HG03060 (cell line): ENCODE results near the gene KIF21A.
"Not testable (repeated sequence)": the region's sequence is repeated elsewhere in the genome, so short reads cannot be mapped to it uniquely, and the experiment has no call there.

ENCODE experiments used
- ATAC-seq: cut with Tn5 transposase; IDR thresholded peaks from one replicate; pipeline ENCODE4 v1.9.1; 2021; ENCODE audit warnings: low read depth, moderate number of reproducible peaks; ENCODE audit not compliant: unreplicated experiment

KIF21A gene, protein sequence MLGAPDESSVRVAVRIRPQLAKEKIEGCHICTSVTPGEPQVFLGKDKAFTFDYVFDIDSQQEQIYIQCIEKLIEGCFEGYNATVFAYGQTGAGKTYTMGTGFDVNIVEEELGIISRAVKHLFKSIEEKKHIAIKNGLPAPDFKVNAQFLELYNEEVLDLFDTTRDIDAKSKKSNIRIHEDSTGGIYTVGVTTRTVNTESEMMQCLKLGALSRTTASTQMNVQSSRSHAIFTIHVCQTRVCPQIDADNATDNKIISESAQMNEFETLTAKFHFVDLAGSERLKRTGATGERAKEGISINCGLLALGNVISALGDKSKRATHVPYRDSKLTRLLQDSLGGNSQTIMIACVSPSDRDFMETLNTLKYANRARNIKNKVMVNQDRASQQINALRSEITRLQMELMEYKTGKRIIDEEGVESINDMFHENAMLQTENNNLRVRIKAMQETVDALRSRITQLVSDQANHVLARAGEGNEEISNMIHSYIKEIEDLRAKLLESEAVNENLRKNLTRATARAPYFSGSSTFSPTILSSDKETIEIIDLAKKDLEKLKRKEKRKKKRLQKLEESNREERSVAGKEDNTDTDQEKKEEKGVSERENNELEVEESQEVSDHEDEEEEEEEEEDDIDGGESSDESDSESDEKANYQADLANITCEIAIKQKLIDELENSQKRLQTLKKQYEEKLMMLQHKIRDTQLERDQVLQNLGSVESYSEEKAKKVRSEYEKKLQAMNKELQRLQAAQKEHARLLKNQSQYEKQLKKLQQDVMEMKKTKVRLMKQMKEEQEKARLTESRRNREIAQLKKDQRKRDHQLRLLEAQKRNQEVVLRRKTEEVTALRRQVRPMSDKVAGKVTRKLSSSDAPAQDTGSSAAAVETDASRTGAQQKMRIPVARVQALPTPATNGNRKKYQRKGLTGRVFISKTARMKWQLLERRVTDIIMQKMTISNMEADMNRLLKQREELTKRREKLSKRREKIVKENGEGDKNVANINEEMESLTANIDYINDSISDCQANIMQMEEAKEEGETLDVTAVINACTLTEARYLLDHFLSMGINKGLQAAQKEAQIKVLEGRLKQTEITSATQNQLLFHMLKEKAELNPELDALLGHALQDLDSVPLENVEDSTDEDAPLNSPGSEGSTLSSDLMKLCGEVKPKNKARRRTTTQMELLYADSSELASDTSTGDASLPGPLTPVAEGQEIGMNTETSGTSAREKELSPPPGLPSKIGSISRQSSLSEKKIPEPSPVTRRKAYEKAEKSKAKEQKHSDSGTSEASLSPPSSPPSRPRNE (N-terminal part only)

DNA sequence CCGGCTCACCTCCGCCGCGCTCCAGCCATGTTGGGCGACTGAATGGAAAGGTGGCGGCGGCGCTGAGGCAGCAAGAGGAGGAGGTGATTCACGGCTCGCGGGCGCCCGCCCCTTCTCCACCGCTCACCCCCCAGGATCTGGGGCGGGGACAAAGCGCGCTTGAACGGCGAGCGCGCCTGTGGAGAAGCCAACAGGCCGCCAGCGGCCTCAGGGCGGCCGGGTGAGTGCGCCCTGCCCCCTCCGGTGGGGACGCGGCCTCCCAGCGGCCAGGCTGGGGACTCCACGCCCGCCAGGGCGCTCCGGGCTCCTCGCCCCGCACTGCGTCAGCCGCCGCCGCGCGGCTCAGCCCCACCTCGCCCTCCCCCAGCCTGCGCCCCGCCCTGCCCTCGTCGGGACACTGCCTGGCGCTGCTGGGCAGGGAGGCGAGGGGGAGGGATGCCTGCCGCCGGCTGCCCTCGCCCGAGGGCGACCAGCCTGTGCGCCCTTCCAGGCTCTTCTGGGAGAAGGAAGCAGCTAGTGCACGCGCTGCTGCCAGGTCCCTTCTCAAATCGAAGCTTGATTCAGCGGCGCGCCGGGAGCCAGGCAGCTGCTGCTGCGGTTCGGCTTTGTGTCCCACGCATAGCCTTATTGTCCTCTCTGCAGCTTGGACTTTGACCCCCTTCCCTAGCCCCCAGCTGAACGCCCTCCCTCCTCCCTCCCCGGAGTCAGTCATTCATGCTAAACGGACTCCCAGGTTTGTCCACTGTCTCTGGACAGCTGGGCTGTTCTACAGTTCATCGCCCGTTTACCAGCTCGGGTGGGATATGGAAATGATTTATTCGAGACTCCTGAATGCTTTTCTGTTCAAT lies at the start of gene KIF21A:
KIF21A (minus strand) TSS at position 40 of the 848 bp plus-strand sequence. CDS start 150 bp downstream, outside the sequence.
- peak; percentile 80 for ATAC-seq

DNA sequence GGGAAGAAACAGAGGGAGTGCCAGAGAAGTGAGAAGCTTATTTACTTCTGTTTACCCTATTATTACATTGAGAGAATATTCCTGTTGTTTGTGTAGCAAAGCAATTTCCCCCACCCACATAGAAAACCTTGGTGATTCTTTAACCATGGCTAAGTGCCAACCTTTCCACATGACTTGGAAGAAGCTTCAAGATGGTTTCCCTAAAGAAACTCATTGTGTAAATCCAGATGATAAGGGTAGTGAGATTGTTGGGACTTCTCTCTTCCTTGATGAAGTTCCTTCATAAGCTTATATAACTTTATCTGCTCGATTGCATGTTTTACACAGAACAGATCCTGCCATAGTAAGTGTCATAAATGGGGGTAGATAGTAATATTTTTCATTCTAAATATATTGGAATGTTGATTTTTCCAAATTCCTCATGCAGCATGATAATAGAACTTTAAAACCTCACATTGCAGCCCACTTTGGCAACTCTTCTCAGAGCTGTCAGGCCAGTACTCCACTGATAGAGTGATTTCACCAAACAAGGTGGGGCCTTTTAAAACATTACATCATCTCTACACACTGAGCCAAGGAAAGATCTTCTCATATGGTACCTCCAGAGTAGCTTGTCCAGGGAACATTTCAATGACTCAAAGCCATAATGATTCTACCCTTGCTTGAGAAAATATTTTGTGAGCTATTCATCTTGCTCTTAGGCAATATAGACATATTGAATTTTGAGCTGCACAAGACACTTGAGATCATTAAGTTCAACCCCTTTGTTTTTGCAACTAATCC lies 47.8 kb upstream of the KIF21A start:
- no peak for ATAC-seq

- ATAC-seq, result no peak
Observed at GRCh38 chr12:39483597-39483996, 40.7 kb upstream of the KIF21A start.

DNA sequence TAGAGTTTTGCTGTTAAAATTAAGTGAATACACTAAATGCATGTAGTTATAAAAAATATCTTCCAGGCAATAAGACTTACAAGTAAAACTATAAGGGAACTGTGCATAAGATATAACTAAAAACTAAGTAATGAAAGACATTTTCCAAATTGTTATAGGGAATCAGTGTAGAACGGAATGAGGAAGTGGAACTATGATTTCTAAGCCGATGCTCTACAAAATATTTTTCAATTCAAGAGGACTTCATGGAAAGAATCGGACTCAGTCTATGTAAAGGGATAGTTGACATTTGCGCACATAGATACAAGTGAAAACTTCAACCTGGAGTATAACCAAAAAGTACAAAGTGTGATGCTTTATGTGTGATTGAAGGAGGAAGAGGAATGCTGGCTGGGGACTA lies 40.1 kb upstream of the KIF21A start:
- no peak for ATAC-seq

GRCh38 chr12:39476894-39477293 lies 34.0 kb upstream of the KIF21A start:
- no peak for ATAC-seq

- no peak for ATAC-seq
Observed at GRCh38 chr12:39476121-39476520, 33.2 kb upstream of the KIF21A start.

DNA sequence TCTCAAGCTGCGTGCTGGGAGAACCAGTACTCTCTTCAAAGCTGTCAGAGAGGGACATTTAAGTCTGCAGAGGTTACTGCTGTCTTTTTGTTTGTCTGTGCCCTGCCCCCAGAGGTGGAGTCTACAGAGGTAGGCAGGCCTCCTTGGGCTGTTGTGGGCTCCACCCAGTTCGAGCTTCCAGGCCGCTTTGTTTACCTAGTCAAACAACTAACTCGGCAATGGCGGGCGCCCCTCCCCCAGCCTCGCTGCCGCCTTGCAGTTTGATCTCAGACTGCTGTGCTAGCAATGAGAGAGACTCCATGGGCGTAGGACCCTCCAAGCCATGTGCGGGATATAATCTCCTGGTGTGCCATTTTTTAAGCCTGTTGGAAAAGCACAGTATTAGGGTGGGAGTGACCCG lies 32.2 kb upstream of the KIF21A start:
- not testable (repeated sequence) for ATAC-seq

DNA sequence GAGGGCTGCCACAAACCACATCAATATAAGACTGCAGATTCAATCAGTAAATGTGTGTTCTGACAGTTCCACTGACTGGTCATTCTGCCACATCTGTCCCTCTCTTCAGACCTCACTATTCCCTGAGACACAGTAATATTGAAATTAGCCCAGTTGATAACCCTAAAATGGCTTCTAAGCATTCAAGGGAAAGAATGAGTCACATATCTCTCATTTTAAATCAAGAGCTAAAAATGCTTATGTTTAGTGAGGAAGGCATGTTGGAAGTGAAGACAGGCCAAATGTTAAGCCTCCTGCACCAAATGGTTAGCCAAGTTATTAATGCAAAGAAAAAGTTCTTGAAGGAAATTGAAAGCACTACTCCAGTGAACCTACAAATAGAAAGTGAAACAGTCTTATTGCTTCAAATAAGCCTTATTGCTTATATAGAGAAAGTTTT lies 24.5 kb upstream of the KIF21A start:
- peak; percentile 73 for ATAC-seq

- no peak for ATAC-seq
Observed at GRCh38 chr12:39464976-39465695, 22.2 kb upstream of the KIF21A start.

GRCh38 chr12:39461059-39461458 lies 18.1 kb upstream of the KIF21A start:
- no peak for ATAC-seq

GRCh38 chr12:39459027-39459434 lies 16.1 kb upstream of the KIF21A start:
- no peak for ATAC-seq

DNA sequence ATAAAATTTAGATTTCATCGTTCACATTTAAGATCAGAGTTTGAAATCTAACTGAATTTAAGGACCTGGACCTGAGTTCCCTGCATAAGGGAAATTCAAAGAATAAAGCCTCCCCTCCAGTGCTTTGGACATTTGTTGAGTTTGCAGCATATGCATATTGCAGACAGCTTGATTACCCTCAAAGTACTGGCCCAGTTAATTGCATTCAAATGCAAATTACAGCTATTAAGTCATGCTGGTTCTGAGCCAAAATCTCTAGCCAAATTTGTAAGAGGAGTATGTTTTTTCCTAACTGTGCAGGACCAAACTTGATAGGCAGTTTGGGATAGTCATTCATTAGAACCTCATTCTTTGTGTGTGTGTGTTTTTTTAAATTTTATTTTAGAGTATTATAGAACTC lies 9.1 kb upstream of the KIF21A start:
- ATAC-seq, result no peak

- no peak for ATAC-seq
Observed at GRCh38 chr12:39448038-39448437, 5.1 kb upstream of the KIF21A start.

GRCh38 chr12:39443929-39444209 lies 949 bp upstream of the KIF21A start:
- no peak for ATAC-seq

- ATAC-seq, result no peak
Observed at GRCh38 chr12:39442831-39443080, 164 bp downstream of the KIF21A start.

DNA sequence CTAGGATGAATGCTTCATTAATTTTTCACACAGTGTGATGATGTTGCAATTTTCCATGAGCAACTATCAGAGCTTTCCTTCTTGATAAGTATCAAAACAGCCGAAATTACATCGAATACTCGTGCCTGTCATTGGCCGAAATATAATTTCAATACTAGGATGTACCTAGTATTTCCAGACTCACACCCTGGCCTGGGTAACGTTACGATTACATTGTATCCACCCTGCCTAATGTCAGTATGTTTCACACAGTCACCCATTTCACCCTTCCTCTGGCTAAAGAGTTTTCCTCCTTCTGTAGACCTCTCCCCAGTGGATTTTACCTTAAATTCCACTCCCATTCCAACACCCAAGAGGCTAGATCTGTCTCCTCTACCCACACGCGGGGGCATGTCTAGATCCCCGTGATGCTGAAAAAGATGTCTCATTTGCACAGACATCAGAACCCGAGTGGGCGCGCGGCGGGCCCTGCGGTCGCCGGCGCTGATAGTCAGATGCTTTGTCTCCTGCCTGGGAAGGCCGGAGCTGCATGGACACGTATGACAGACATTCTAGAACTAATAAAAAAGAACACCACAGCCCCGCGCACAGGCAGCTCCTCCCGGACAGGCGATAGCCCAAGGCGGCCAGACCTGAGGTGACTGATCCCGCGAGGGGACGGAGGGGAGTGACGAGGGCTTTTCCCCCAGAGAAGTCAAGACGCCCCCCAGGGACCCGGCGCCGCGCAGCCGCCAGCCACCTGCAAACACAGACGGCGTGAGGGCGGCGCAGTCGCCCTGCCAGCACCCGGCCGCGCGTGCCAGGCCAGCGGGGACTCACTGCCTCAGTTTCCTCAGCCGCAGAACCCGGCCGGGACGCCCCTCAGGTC lies 723 bp downstream of the KIF21A start:
- peak; percentile 2 for ATAC-seq

DNA sequence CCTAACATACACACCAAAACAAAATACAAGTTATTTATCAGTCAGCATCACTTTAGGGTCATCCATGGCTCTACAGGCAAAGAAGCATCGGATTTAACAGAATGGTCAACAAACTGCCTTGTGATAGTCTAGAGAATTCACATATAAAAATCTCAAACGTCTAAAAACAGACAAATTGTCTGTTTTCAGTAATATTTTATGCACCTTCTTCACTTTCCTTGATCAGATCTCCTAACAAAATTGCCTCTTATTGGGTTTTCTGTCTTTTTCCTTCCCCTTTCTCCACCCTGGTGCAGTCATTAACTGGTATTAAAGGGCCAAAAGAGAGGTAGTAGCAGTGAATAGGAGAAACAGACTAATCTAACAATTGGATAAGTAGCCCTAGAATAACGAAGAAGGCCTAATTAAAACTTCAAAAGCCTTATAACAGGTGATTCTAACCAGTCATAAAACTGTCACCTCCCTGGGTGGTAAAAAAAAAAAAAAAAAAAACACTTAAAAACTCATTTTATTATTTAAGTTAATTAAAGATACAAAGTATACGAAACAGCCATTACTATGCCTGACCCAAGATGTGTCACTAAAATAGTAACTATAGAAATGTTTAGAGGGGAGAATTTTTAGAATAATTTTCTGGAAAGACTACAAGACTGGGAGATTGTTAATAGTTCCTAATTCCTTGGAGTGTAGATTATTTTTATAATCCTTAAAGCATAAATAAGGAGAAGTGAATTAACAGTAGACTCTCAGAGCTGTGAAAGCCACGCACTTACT lies 1.5 kb downstream of the KIF21A start:
- ATAC-seq, result no peak
